Subcutaneous abdominal adipose tissue (tissue), 5 donors: ENCODE results near the gene TMEM138.
"Not testable (repeated sequence)": the region's sequence is repeated elsewhere in the genome, so short reads cannot be mapped to it uniquely, and the experiment has no call there.

ENCODE experiments used
- H3K27ac ChIP-seq: one replicate; pipeline ENCODE4 v1.7.0; 2013; ENCODE audit warnings: low read depth, mild to moderate bottlenecking, inconsistent platforms, low read length, moderate library complexity
- H3K27me3 ChIP-seq, 5 donors: one replicate each; pipeline ENCODE4 v1.7.0; 2013; ENCODE audit warnings: low read length in 5 of 5, inconsistent platforms in 1 of 5; ENCODE audit not compliant: control insufficient read depth in 5 of 5, insufficient read depth in 4 of 5
- H3K36me3 ChIP-seq, 5 donors: one replicate each; pipeline ENCODE4 v1.7.0; 2013; ENCODE audit warnings: low read length in 5 of 5; ENCODE audit not compliant: control insufficient read depth in 5 of 5, insufficient read depth in 5 of 5
- H3K4me1 ChIP-seq, 5 donors: one replicate each; pipeline ENCODE4 v1.7.0; 2013; ENCODE audit warnings: low read length in 5 of 5, mild to moderate bottlenecking in 3 of 5, moderate library complexity in 1 of 5; ENCODE audit not compliant: control insufficient read depth in 5 of 5, insufficient read depth in 5 of 5
- H3K4me3 ChIP-seq, 5 donors: one replicate each; pipeline ENCODE4 v1.7.0; 2013; ENCODE audit warnings: low read length in 5 of 5, low read depth in 1 of 5
- H3K9ac ChIP-seq, 5 donors: one replicate each; pipeline ENCODE4 v1.7.0; 2013; ENCODE audit warnings: low read length in 5 of 5, mild to moderate bottlenecking in 4 of 5, moderate library complexity in 3 of 5
- H3K9me3 ChIP-seq, 5 donors: one replicate each; pipeline ENCODE4 v1.7.0; 2013; ENCODE audit warnings: low read length in 5 of 5; ENCODE audit not compliant: control insufficient read depth in 5 of 5
- donor health status: healthy.
- donor health status: healthy.
- donor health status: healthy.
- donor health status: healthy.
- donor health status: healthy.

TMEM138 gene

DNA sequence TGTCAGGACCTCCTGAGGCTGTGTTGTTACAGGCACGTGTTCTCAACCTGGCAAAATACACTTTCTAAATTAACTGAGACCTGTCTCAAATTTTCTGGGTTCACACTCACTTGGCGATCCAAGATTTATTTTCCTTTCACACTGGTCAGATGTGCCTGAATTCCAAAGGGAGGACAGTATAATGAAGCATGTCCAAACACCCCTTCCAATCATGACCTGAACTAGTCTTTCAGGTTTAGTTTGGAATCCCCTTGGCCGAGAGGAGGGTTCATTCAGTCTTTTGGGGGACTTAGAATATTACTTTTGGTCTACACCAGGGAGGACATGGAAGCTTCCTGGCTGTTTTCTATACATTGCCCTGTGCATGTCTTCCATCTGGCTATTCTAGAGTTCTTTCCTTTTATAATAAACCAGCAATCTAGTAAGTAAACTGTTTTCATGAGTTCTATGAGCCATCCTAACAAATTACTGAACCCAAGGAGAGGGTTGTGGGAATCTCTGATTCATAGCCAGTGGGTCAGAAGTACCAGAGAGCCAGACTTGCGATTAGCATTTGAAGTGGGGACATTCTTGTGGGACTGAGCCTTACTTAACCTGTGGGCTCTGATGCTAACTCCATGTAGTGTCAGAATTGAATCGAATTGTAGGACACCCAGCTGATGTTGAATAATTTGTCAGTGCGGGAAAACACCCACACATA is 15.4 kb downstream of the TMEM138 start:
- H3K4me1 ChIP-seq, result peaks cover 0 to 21% (median 9%) of the 10 kb centered on the region in 5 donors
- no peaks in the 10 kb centered on the region for H3K9me3 ChIP-seq
- peak overlapping the region; percentile 74 for H3K27ac ChIP-seq
- no peaks in the 10 kb centered on the region for H3K27me3 ChIP-seq
- H3K9ac ChIP-seq, result no peak overlapping the region
- H3K36me3 ChIP-seq, result peaks cover 0 to 8% (median 2%) of the 10 kb centered on the region in 5 donors
- no peak overlapping the region for H3K4me3 ChIP-seq

DNA sequence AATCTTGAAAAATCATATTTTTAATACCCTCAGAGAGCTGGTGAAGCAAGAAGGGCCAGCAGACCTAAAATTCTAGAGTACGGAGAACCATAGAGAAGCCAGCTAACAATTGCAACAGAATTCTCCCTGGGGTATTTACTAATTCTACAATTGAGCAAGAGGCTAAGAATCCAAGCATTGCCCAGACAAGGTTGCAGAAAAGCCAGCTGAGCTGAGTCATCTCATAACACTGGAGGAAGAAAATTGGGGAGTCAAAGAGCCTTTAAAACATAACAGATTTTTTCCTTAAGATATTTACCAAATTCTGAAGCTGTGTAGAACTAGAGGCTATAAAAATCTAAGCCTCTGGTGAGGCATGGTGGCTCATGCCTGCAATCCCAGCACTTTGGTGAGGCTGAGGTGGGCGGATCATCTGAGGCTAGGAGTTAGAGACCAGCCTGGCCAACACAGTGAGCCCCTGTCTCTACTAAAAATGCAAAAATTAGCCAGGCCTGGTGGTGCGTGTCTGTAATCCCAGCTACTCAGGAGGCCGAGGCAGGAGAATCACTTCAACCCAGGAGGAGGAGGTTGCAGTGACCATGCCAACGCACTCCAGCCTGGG is 16.6 kb downstream of the TMEM138 start:
- H3K27me3 ChIP-seq, result no peaks in the 10 kb centered on the region
- no peaks in the 10 kb centered on the region for H3K9me3 ChIP-seq
- H3K27ac ChIP-seq, result peak overlapping the region; percentile 74
- peaks cover 0 to 8% (median 2%) of the 10 kb centered on the region in 5 donors for H3K36me3 ChIP-seq
- peaks cover 0 to 21% (median 9%) of the 10 kb centered on the region in 5 donors for H3K4me1 ChIP-seq
- H3K4me3 ChIP-seq, result no peak overlapping the region
- H3K9ac ChIP-seq, result no peak overlapping the region

DNA sequence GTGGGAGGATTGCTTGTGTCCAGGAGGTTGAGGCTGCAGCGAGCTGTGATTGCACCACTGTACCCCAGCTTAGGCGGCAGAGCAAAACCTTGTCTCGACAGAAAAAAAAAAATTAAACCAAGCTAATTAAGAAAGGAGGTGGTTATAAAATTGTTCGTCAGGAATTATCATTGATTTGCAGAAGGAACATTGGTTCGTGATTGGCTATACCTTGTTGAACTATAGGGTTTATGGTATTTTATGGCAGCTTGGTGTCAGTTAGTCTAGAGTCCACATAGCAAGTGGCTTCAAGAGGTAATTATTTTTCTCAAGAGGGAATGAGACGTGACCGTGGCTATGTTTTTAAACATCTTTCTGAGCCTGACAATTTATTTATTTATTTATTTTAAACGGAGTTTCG is 18.7 kb downstream of the TMEM138 start:
- no peak overlapping the region for H3K9ac ChIP-seq
- H3K36me3 ChIP-seq, result peaks cover 0 to 3% (median 0%) of the 10 kb centered on the region in 5 donors
- no peak overlapping the region for H3K4me3 ChIP-seq
- no peaks in the 10 kb centered on the region for H3K27me3 ChIP-seq
- no peak overlapping the region for H3K27ac ChIP-seq
- peaks cover 2 to 29% (median 16%) of the 10 kb centered on the region in 5 donors for H3K4me1 ChIP-seq
- H3K9me3 ChIP-seq, result no peaks in the 10 kb centered on the region

DNA sequence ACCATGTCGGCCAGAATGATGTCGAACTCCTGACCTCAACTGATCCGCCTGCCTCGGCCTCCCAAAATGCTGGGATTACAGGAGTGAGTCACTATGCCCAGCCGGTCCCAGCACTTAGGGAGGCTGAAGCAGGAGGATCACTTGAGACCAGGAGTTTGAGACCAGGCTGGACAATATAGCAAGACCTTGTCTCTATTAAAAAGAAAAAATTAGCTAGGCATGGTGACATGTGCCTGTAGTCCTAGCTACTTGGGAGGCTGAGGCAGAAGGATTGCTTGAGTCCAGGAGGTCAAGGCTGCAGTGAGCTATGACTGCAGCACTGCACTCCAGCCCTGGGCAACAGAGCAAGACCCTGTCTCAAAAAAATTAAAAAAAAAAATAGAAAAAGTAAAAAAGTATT is 21.7 kb downstream of the TMEM138 start:
- not testable (repeated sequence) for H3K27ac ChIP-seq, H3K36me3 ChIP-seq, H3K9ac ChIP-seq, H3K4me3 ChIP-seq, H3K9me3 ChIP-seq, H3K27me3 ChIP-seq
- peaks cover 0 to 19% (median 14%) of the 10 kb centered on the region in 5 donors for H3K4me1 ChIP-seq

DNA sequence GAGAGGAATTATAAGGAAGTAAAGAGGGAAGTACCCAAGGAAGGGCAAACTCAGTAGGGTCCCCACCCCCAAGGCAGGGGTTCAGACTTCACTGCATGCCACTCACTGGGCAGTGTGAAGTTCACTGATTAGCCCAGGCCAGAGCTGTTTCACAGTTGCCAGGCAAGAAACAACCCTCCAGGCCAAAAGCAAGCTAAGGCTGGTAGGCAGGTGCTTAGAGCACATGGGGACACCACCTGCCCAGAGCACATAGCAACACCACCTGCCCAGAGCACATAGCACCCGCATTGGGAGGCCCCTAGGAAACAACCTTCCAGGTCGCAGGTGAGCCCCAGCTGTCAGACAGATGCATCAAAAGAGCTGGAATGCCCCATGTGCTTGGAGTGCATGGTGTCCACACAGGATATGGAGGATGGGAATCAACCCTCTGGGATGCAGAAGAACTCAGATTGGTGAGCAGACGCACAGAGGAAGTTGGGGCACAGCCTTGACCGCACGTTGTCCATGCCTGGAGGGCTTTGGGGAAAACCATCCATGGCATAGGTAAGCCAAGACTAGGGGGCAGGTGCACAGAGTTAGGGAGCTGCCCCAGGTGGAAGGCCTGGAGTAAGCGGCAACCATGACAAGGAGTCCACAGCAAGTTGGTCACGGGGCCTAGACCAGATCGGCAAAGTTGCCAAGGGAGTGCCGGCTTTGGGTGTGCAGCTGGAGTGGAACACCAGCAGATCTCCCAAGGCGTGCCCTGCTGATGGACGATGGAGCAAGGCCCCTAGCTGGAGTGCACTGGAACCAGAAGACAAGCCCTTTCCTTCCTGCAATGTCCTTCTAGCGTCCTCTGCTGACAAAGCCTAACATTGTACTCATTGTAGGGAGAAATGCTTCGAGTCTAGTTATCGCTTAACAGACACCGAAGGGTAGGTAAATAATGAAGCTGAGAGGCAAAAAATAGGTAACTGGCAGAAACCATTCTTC is 22.4 kb downstream of the TMEM138 start:
- peaks cover 0 to 12% (median 7%) of the 10 kb centered on the region in 5 donors for H3K4me1 ChIP-seq
- peaks cover 0 to under 1% (median 0%) of the 10 kb centered on the region in 5 donors for H3K9me3 ChIP-seq
- no peaks in the 10 kb centered on the region for H3K27me3 ChIP-seq
- H3K4me3 ChIP-seq, result no peak overlapping the region
- H3K9ac ChIP-seq, result no peak overlapping the region
- no peaks in the 10 kb centered on the region for H3K36me3 ChIP-seq
- no peak overlapping the region for H3K27ac ChIP-seq

DNA sequence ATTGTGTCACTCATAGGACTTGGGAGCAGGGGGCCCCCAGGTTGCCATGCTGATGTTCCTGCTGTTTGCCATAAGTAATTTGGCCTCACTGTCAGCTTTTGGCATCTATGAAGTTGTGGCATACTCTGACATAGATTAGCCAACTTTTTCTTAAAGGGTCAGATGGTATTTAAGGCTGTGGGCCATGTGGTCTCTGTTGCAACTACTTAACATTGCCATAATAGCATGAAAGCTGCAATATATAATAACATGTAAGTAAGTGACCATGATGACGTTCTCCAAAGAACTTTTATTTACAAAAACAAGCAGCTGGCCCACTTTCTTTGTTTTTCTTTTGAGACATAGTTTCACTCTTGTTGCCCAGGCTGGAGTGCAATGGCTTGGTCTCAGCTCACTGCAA is 28.0 kb downstream of the TMEM138 start:
- Histone ChIP-seq H3K36me3 (peaks cover 0 to 4% (median 3%) of the 10 kb centered on the region in 5 donors), H3K4me1 (peaks cover 0 to 26% (median 24%) of the 10 kb centered on the region in 5 donors), H3K4me3 (no peak overlapping the region), H3K27ac (no peak overlapping the region), H3K9ac (no peak overlapping the region), H3K9me3 (peaks cover 0 to 3% (median 0%) of the 10 kb centered on the region in 5 donors), H3K27me3 (no peaks in the 10 kb centered on the region)

DNA sequence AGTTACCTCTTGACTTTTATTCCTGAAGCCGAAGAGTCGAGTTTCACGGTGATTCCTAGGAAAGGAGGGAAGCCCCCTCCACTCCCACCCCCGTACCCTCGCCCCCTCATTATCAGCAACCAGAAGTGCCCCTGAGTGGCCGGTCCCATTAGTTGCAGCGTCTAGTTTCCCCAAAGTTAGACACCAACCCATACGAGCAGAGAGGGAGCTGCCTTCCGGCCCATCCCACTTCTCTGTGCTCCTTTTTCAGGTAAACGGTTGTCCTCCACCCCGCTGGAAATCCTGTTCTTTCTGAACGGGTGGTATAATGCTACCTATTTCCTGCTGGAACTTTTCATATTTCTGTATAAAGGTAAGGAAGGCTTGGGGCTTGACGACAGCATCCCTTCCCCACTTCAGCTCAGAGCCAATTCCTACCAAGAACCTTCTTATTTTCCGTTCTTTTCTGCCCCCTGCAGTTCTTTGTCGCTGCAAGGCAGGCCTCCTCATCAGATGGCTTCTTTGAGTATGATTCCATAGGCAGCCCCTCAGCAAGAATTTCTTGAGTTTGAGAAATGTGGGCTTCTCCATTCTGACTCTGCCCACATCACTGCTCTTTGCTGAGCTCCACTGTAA is 30.9 kb downstream of the TMEM138 start:
- no peaks in the 10 kb centered on the region for H3K27me3 ChIP-seq
- peaks cover 0 to 19% (median 17%) of the 10 kb centered on the region in 5 donors for H3K4me1 ChIP-seq
- peaks cover 0 to 3% (median 0%) of the 10 kb centered on the region in 5 donors for H3K9me3 ChIP-seq
- peaks cover 0 to 14% (median 11%) of the 10 kb centered on the region in 5 donors for H3K36me3 ChIP-seq
- peak overlapping the region; percentile 85 to 98 (median 96) for H3K4me3 ChIP-seq
- peak overlapping the region; percentile 79 to 99 (median 86) for H3K9ac ChIP-seq
- peak overlapping the region; percentile 57 for H3K27ac ChIP-seq

DNA sequence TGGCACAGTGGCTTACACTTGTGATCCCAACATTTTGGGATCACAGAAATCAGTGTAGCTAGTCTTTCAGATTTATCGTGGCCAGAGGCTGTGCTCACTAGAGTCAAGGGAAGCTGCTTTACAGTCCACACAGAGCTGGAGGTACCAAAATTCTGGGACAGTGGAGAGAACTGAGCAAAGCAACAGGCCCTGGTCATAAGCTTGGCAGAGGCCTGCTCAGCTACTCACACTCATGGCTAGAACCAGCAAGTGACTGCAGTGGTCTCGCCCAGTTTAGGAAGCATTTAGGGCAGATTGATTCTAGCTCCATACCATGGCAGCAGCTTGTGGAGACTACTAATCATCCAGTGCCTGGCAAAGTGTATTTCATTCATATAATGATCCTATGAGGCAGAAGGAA is 39.0 kb downstream of the TMEM138 start:
- Histone ChIP-seq H3K4me1 (no peaks in the 10 kb centered on the region), H3K36me3 (peaks cover 30 to 62% (median 56%) of the 10 kb centered on the region in 5 donors), H3K27me3 (no peaks in the 10 kb centered on the region), H3K27ac (no peak overlapping the region), H3K9ac (no peak overlapping the region), H3K4me3 (no peak overlapping the region), H3K9me3 (no peaks in the 10 kb centered on the region)

DNA sequence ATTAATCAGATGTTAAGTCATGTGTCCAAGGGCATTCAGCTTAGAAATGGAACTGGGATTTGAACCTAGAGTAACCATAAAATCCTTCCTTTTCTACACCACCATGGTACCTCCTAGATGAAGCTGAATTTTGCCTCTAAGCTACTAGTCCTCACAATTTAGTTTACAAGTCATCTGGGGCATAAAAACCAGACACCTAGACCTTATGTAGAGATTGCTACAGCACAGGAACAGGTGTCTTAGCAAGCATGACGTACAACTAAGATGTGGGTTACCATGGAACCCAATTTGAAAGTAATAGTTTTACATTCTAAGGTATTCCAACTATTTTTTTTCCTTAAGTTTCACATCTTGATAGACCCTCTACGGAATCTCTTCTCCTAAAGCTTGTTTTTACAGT is 39.4 kb downstream of the TMEM138 start:
- peaks cover 34 to 66% (median 59%) of the 10 kb centered on the region in 5 donors for H3K36me3 ChIP-seq
- H3K27ac ChIP-seq, result no peak overlapping the region
- no peaks in the 10 kb centered on the region for H3K4me1 ChIP-seq
- H3K9me3 ChIP-seq, result no peaks in the 10 kb centered on the region
- H3K9ac ChIP-seq, result no peak overlapping the region
- H3K27me3 ChIP-seq, result no peaks in the 10 kb centered on the region
- H3K4me3 ChIP-seq, result no peak overlapping the region
